ENCODE results near the gene DNAI4. TPM values are rescaled to one million over a fixed set of nuclear protein-coding genes. Genes with fewer than 3 reads are reported as not detected.
A peak's percentile ranks its signal among the peaks of the same experiment; 100 is the strongest.
"Not testable (repeated sequence)": the region's sequence is repeated elsewhere in the genome, so short reads cannot be mapped to it uniquely, and the experiment has no call there.

The DNAI4 gene
- total RNA-seq, 2 experiments from 2014 or later: 1.9 to 10.2 TPM

DNA sequence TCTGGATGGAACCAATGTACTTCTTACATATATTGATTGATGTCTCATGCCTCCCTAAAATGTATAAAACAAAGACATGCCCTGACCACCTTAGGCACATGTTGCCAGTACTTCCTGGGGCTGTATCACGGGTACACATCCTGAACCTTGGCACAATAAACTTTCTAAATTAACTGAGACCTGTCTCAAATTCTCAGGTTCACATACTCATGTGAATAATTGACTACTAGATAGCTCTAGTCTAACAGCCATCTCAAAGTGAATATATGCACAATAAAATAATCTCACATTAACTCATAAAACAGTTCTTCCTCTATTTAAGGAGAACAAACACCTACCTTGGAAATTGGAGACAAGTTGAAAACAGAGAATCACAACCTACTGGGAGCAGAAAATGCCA lies 5.6 kb downstream of the DNAI4 start:
- Histone ChIP-seq H2AFZ (ENCODE audit: low read length) (no peak overlapping the region), H3K4me2 (ENCODE audit: low read length) (no peak overlapping the region), H3K4me3 (ENCODE audit: low read depth, low read length, poor library complexity, severe bottlenecking) (no peak overlapping the region), H3K27ac (ENCODE audit: low read depth, low read length, poor library complexity, severe bottlenecking) (no peak overlapping the region), H3K79me2 (ENCODE audit: insufficient read depth, low read depth, low read length) (peaks cover 23% of the 10 kb centered on the region), H3K36me3 (ENCODE audit: insufficient read depth, low read length) (peaks cover 65% of the 10 kb centered on the region), H4K20me1 (ENCODE audit: insufficient read depth, low read length) (no peaks in the 10 kb centered on the region), H3K9me2 (ENCODE audit: insufficient read depth, low read length) (no peaks in the 10 kb centered on the region), H3K4me1 (ENCODE audit: insufficient read depth, low read length, poor library complexity, severe bottlenecking) (peaks cover 16% of the 10 kb centered on the region), H3K9me3 (ENCODE audit: low read length) (peaks cover 31% of the 10 kb centered on the region)
- ChIA-PET POLR2A (interaction anchor here (0.6 to 1.2 kb wide), 2 partner anchors 39 to 141 kb away, joined by 4 read pairs; no protein-coding TSS in a partner anchor), CTCF (ENCODE audit: unreplicated experiment) (no interaction called here)
- BruUV-seq (replicated peaks): no TSS peak
- no peak for TF ChIP-seq EZH2phosphoT487 (IDR thresholded peaks at IDR 0.05; ENCODE audit: borderline replicate concordance, low read depth, low read length)
- TF ChIP-seq, protein P1, sequence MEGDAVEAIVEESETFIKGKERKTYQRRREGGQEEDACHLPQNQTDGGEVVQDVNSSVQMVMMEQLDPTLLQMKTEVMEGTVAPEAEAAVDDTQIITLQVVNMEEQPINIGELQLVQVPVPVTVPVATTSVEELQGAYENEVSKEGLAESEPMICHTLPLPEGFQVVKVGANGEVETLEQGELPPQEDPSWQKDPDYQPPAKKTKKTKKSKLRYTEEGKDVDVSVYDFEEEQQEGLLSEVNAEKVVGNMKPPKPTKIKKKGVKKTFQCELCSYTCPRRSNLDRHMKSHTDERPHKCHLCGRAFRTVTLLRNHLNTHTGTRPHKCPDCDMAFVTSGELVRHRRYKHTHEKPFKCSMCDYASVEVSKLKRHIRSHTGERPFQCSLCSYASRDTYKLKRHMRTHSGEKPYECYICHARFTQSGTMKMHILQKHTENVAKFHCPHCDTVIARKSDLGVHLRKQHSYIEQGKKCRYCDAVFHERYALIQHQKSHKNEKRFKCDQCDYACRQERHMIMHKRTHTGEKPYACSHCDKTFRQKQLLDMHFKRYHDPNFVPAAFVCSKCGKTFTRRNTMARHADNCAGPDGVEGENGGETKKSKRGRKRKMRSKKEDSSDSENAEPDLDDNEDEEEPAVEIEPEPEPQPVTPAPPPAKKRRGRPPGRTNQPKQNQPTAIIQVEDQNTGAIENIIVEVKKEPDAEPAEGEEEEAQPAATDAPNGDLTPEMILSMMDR (conservative IDR thresholded peaks at IDR 0.05; ENCODE audit: low read length): no peak
- intact Hi-C loops (cut with micrococcal nuclease; ENCODE audit: unreplicated experiment): no loop called here
- no peak for DNase-seq (ENCODE audit: low spot score)

DNA sequence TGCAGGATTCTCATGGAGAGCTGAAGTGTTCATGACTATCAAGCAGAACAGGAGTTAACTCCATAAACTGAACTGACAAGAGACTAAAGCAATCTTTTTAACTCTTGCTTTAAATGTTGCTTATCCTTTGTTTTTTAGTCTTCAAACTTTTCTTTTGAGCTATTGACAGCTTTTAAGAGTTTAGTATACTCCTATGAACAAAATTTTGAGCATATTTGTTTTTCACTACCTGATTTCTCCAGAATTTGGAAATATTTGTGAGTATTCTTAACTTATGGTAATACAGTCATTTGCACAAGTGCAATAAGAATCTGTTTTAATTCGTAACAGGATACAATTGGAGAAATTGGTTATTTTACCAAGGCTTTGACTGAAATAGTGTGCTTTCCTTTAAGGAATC lies 7.2 kb downstream of the DNAI4 start:
- no peak overlapping the region for H3K27ac ChIP-seq (ENCODE audit: low read depth, low read length, poor library complexity, severe bottlenecking)
- H3K9me3 ChIP-seq (ENCODE audit: low read length): peaks cover 31% of the 10 kb centered on the region
- POLR2A ChIA-PET: interaction anchor here (0.6 kb wide), 1 partner anchor 527 kb away, joined by 3 read pairs; no protein-coding TSS in a partner anchor
- H4K20me1 ChIP-seq (ENCODE audit: insufficient read depth, low read length): no peaks in the 10 kb centered on the region
- peaks cover 60% of the 10 kb centered on the region for H3K36me3 ChIP-seq (ENCODE audit: insufficient read depth, low read length)
- peaks cover 7% of the 10 kb centered on the region; the same call in 1 of the 2 replicates for H3K79me2 ChIP-seq (ENCODE audit: insufficient read depth, low read depth, low read length)
- CTCF ChIA-PET (ENCODE audit: unreplicated experiment): no interaction called here
- H3K4me1 ChIP-seq (ENCODE audit: insufficient read depth, low read length, poor library complexity, severe bottlenecking): peaks cover 2% of the 10 kb centered on the region
- no TSS peak for BruUV-seq (replicated peaks)
- no peak overlapping the region for H2AFZ ChIP-seq (ENCODE audit: low read length)
- intact Hi-C loops (cut with micrococcal nuclease; ENCODE audit: unreplicated experiment): no loop called here
- no peak for TF ChIP-seq EZH2phosphoT487 (IDR thresholded peaks at IDR 0.05; ENCODE audit: borderline replicate concordance, low read depth, low read length)
- TF ChIP-seq, protein P1 (conservative IDR thresholded peaks at IDR 0.05; ENCODE audit: low read length): no peak
- H3K4me3 ChIP-seq (ENCODE audit: low read depth, low read length, poor library complexity, severe bottlenecking): no peak overlapping the region
- DNase-seq (ENCODE audit: low spot score): peak; percentile 21
- no peak overlapping the region for H3K4me2 ChIP-seq (ENCODE audit: low read length)
- no peaks in the 10 kb centered on the region for H3K9me2 ChIP-seq (ENCODE audit: insufficient read depth, low read length)

DNA sequence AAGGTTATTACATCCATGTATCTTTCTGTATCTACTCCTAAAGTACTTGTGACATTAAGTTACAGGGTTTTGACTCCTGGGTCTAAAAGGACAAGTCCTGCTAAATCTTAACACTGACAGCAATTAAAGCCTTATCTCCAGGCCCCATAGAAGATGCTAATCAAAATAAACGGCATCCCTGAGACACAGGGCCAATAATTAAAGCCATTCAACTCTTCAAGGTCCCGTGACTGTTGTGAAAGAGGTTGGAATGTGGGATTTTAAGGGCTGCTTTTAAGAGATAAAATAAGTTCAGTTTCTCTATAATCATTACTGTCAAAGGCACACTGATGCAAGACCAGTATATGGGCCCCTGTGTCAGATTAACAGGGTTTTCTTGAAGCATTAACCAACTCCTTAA lies 8.3 kb downstream of the DNAI4 start:
- intact Hi-C loops (cut with micrococcal nuclease; ENCODE audit: unreplicated experiment): no loop called here
- CTCF ChIA-PET (ENCODE audit: unreplicated experiment): no interaction called here
- TF ChIP-seq, protein P1 (conservative IDR thresholded peaks at IDR 0.05; ENCODE audit: low read length): no peak
- no peak for TF ChIP-seq EZH2phosphoT487 (IDR thresholded peaks at IDR 0.05; ENCODE audit: borderline replicate concordance, low read depth, low read length)

GRCh38 chr1:66915203-66915602 lies 9.5 kb downstream of the DNAI4 start:
- H3K4me3 ChIP-seq (ENCODE audit: low read depth, low read length, poor library complexity, severe bottlenecking); H3K4me2 ChIP-seq (ENCODE audit: low read length); H3K9me2 ChIP-seq (ENCODE audit: insufficient read depth, low read length); DNase-seq (ENCODE audit: low spot score); H3K79me2 ChIP-seq (ENCODE audit: insufficient read depth, low read depth, low read length); intact Hi-C loops (cut with micrococcal nuclease; ENCODE audit: unreplicated experiment); H2AFZ ChIP-seq (ENCODE audit: low read length); H3K4me1 ChIP-seq (ENCODE audit: insufficient read depth, low read length, poor library complexity, severe bottlenecking); H4K20me1 ChIP-seq (ENCODE audit: insufficient read depth, low read length); BruUV-seq (replicated peaks); CTCF ChIA-PET (ENCODE audit: unreplicated experiment); H3K27ac ChIP-seq (ENCODE audit: low read depth, low read length, poor library complexity, severe bottlenecking): not testable (repeated sequence)
- peaks cover 39% of the 10 kb centered on the region for H3K36me3 ChIP-seq (ENCODE audit: insufficient read depth, low read length)
- H3K9me3 ChIP-seq (ENCODE audit: low read length): peaks cover 20% of the 10 kb centered on the region
- POLR2A ChIA-PET: interaction anchor here (0.6 to 1.3 kb wide), 7 partner anchors 9 to 1507 kb away, joined by 3 to 6 read pairs (median 3); partner anchors contain the start of genes DNAI4 and MIER1

More for the DNA sequence above, 8.3 kb downstream of the DNAI4 start:
- peaks cover 50% of the 10 kb centered on the region for H3K36me3 ChIP-seq (ENCODE audit: insufficient read depth, low read length)
- no peak overlapping the region for H2AFZ ChIP-seq (ENCODE audit: low read length)
- H3K27ac ChIP-seq (ENCODE audit: low read depth, low read length, poor library complexity, severe bottlenecking): no peak overlapping the region
- H3K4me1 ChIP-seq (ENCODE audit: insufficient read depth, low read length, poor library complexity, severe bottlenecking): no peaks in the 10 kb centered on the region
- peaks cover 2% of the 10 kb centered on the region; the same call in 1 of the 2 replicates for H3K79me2 ChIP-seq (ENCODE audit: insufficient read depth, low read depth, low read length)
- H3K4me2 ChIP-seq (ENCODE audit: low read length): no peak overlapping the region
- H3K9me3 ChIP-seq (ENCODE audit: low read length): peaks cover 31% of the 10 kb centered on the region
- H3K4me3 ChIP-seq (ENCODE audit: low read depth, low read length, poor library complexity, severe bottlenecking): no peak overlapping the region
- no TSS peak for BruUV-seq (replicated peaks)
- H3K9me2 ChIP-seq (ENCODE audit: insufficient read depth, low read length): no peaks in the 10 kb centered on the region
- H4K20me1 ChIP-seq (ENCODE audit: insufficient read depth, low read length): no peaks in the 10 kb centered on the region
- no peak for DNase-seq (ENCODE audit: low spot score)
- POLR2A ChIA-PET: no interaction called here
